Neuronal stem cell (in vitro differentiated cells): ENCODE measurements around the gene KRT78.

Source experiments
- DNase-seq: peaks from one replicate; pipeline ENCODE4 v3.0.0-alpha.2; 2013; ENCODE audit warnings: low spot score
- H2AFZ ChIP-seq: one replicate; pipeline ENCODE4 v1.6.1; 2013; ENCODE audit warnings: mild to moderate bottlenecking, low read length, inconsistent platforms
- H2AK5ac ChIP-seq: 2 replicates; pipeline ENCODE4 v1.6.1; 2013; ENCODE audit warnings: low read depth, mild to moderate bottlenecking, inconsistent platforms, low read length, moderate library complexity, mixed read lengths
- H2BK120ac ChIP-seq: 2 replicates; pipeline ENCODE4 v1.6.1; 2013; ENCODE audit warnings: low read depth, mild to moderate bottlenecking, inconsistent platforms, low read length, moderate library complexity, mixed read lengths
- H2BK12ac ChIP-seq: one replicate; pipeline ENCODE4 v1.6.1; 2013; ENCODE audit warnings: low read length, inconsistent platforms
- H2BK15ac ChIP-seq: 2 replicates; pipeline ENCODE4 v1.6.1; 2013; ENCODE audit warnings: mild to moderate bottlenecking, low read length, inconsistent platforms, mixed read lengths
- H2BK5ac ChIP-seq: one replicate; pipeline ENCODE4 v1.6.1; 2013; ENCODE audit warnings: inconsistent platforms, mild to moderate bottlenecking, low read length, moderate library complexity
- H3K14ac ChIP-seq: one replicate; pipeline ENCODE4 v1.6.1; 2013; ENCODE audit warnings: low read length, inconsistent platforms
- H3K18ac ChIP-seq: 2 replicates; pipeline ENCODE4 v1.6.1; 2013; ENCODE audit warnings: low read length, inconsistent platforms
- H3K23ac ChIP-seq: 2 replicates; pipeline ENCODE4 v1.6.1; 2013; ENCODE audit warnings: low read depth, mild to moderate bottlenecking, mixed read lengths, low read length, inconsistent platforms; ENCODE audit not compliant: poor library complexity
- H3K27ac ChIP-seq: replicated peaks from 3 replicates; pipeline ENCODE4 v1.5.1; 2013; ENCODE audit warnings: low read length, inconsistent platforms
- H3K27me3 ChIP-seq, 3 experiments: 2 replicates each; pipeline ENCODE4 v1.6.1; 2013; ENCODE audit warnings: low read length in 3 of 3, mild to moderate bottlenecking in 2 of 3, inconsistent platforms in 1 of 3, low read depth in 1 of 3, mixed read lengths in 1 of 3, moderate library complexity in 1 of 3; ENCODE audit not compliant: control insufficient read depth in 3 of 3, insufficient read depth in 3 of 3
- H3K36me3 ChIP-seq, 2 donors: replicated peaks in 1 of 2; 2 replicates each; pipeline ENCODE4 v1.6.1; 2013; ENCODE audit warnings: low read length in 2 of 2; ENCODE audit not compliant: control insufficient read depth in 2 of 2, insufficient read depth in 2 of 2
- H3K4ac ChIP-seq: 2 replicates; pipeline ENCODE4 v1.6.1; 2013; ENCODE audit warnings: inconsistent platforms, mild to moderate bottlenecking, low read length, moderate library complexity
- H3K4me1 ChIP-seq, 2 donors: 1 replicate in 1 of 2; 2 replicates in 1 of 2; pipeline ENCODE4 v1.6.1; 2013; ENCODE audit warnings: low read length in 2 of 2, low read depth in 1 of 2; ENCODE audit not compliant: control insufficient read depth in 2 of 2, insufficient read depth in 1 of 2
- H3K4me2 ChIP-seq: one replicate; pipeline ENCODE4 v1.6.1; 2013; ENCODE audit warnings: mild to moderate bottlenecking, low read length, inconsistent platforms; ENCODE audit not compliant: insufficient read depth, poor library complexity, severe bottlenecking
- H3K4me3 ChIP-seq, 2 donors: 2 replicates each; pipeline ENCODE4 v1.5.1; 2013; ENCODE audit warnings: low read length in 2 of 2, mild to moderate bottlenecking in 2 of 2, inconsistent platforms in 1 of 2, moderate library complexity in 1 of 2
- H3K79me1 ChIP-seq: one replicate; pipeline ENCODE4 v1.6.1; 2013; ENCODE audit warnings: low read depth, mild to moderate bottlenecking, inconsistent platforms, low read length, moderate library complexity
- H3K9ac ChIP-seq: one replicate; pipeline ENCODE4 v1.6.1; 2013; ENCODE audit warnings: mild to moderate bottlenecking, low read depth, low read length, inconsistent platforms; ENCODE audit not compliant: poor library complexity
- H3K9me3 ChIP-seq, 2 donors: replicated peaks in 1 of 2; 2 replicates each; pipeline versions ENCODE3 to v1.6.1; 2013; ENCODE audit warnings: low read length in 2 of 2, mild to moderate bottlenecking in 2 of 2, inconsistent platforms in 1 of 2, low read depth in 1 of 2, mixed read lengths in 1 of 2, moderate library complexity in 1 of 2; ENCODE audit not compliant: control insufficient read depth in 2 of 2, insufficient read depth in 1 of 2
- H4K8ac ChIP-seq: one replicate; pipeline ENCODE4 v1.6.1; 2013; ENCODE audit warnings: low read depth, mild to moderate bottlenecking, inconsistent platforms, low read length, moderate library complexity
- H4K91ac ChIP-seq: one replicate; pipeline ENCODE4 v1.6.1; 2013; ENCODE audit warnings: low read length, low read depth, mild to moderate bottlenecking, inconsistent platforms; ENCODE audit not compliant: poor library complexity
- WGBS, 2 donors: extraction: QIAGEN DNeasy Blood & Tissue Kit; methylation state at CpG; one replicate each; pipeline ENCODE4 v1.1.7; 2013; ENCODE audit warnings: missing lambda C conversion rate in 2 of 2, mixed read lengths in 1 of 2; ENCODE audit not compliant: insufficient read length in 2 of 2, insufficient replicate concordance in 1 of 2; ENCODE audit errors: extremely low coverage in 2 of 2; 5-methylcytosine and 5-hydroxymethylcytosine counted together

Gene KRT78

DNA sequence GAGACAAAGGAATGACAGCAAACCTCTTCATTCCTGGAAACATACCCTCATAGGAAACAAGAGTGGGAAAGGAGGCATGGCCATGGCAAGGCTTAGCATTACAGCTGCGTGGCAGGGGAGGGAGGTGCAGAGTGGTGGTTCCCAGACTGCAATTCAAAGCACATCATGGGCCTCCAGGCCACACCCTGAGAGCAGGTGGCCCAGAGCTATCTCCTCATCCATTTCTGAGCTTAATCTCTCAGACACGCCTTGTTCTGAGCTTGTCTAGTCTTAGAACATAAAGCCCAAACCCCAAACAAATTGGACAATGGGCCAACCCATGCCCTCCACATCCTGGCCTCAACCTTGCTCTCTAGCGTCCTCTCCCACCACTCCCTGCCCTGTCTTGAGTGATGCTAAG lies 47.0 kb downstream of the KRT78 start:
- no peak overlapping the region for H3K23ac ChIP-seq
- whole genome bisulfite sequencing, 2 donors: no CpG with 5 or more reads among the region's 3 CpGs

DNA sequence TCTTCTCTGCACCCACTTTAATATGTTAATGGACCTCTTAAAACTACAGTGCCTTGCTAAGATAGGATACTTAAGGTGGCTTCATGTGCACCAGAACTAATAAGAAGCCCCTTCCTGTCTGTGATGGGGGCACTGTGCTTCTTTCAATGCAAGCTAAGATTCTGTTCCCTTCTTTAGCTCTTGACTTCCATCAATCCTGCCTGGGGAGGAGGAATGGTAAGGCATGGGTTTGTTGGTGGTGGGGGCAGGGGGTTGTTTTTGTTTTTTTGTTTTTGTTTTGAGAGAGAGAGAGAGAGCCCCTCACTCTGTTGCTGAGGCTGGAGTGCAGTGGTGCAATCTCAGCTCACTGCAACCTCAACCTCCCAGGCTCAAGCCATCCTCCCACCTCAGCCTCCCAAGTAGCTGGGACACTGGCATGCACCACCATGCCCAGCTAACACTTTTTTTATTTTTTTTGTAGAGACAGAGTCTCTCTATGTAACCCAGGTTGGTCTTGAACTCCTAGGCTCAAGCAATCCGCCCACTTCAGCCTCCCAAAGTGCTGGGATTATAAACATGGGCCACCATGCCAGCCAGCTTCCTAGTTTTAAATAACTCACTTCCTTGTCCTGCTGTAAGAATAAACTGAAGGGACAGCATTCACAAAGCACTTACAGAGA lies 48.4 kb downstream of the KRT78 start:
- Histone ChIP-seq H3K14ac (no peak overlapping the region), H2BK12ac (no peak overlapping the region), H2AFZ (no peak overlapping the region), H3K4ac (no peak overlapping the region), H3K9ac (no peak overlapping the region), H3K18ac (no peak overlapping the region), H2BK5ac (no peak overlapping the region), H2AK5ac (no peak overlapping the region), H3K4me1 (peaks cover 0 to 5% of the 10 kb centered on the region in 2 donors), H3K4me3 (no peak overlapping the region), H3K9me3 (no peaks in the 10 kb centered on the region), H3K4me2 (no peak overlapping the region), H4K91ac (no peak overlapping the region), H3K36me3 (no peaks in the 10 kb centered on the region), H3K27ac (no peak overlapping the region), H4K8ac (no peak overlapping the region), H3K27me3 (no peaks in the 10 kb centered on the region), H3K23ac (no peak overlapping the region), H3K79me1 (no peaks in the 10 kb centered on the region), H2BK15ac (no peak overlapping the region), H2BK120ac (no peak overlapping the region)
- no peak for DNase-seq
- no CpG with 5 or more reads among the region's 1 CpG for WGBS, 2 donors

More for the DNA sequence above, 47.0 kb downstream of the KRT78 start:
- Histone ChIP-seq H2AK5ac (no peak overlapping the region), H3K18ac (no peak overlapping the region), H3K9me3 (no peaks in the 10 kb centered on the region), H3K4me2 (no peak overlapping the region), H3K14ac (no peak overlapping the region), H3K79me1 (no peaks in the 10 kb centered on the region), H2BK15ac (no peak overlapping the region), H2BK120ac (no peak overlapping the region), H3K36me3 (no peaks in the 10 kb centered on the region), H3K27ac (no peak overlapping the region), H2BK5ac (no peak overlapping the region), H3K4me3 (no peak overlapping the region), H4K91ac (no peak overlapping the region), H4K8ac (no peak overlapping the region), H2AFZ (no peak overlapping the region), H3K4me1 (peaks cover 0 to 8% of the 10 kb centered on the region in 2 donors), H2BK12ac (no peak overlapping the region), H3K9ac (no peak overlapping the region), H3K4ac (no peak overlapping the region), H3K27me3 (no peaks in the 10 kb centered on the region)
- DNase-seq: no peak

DNA sequence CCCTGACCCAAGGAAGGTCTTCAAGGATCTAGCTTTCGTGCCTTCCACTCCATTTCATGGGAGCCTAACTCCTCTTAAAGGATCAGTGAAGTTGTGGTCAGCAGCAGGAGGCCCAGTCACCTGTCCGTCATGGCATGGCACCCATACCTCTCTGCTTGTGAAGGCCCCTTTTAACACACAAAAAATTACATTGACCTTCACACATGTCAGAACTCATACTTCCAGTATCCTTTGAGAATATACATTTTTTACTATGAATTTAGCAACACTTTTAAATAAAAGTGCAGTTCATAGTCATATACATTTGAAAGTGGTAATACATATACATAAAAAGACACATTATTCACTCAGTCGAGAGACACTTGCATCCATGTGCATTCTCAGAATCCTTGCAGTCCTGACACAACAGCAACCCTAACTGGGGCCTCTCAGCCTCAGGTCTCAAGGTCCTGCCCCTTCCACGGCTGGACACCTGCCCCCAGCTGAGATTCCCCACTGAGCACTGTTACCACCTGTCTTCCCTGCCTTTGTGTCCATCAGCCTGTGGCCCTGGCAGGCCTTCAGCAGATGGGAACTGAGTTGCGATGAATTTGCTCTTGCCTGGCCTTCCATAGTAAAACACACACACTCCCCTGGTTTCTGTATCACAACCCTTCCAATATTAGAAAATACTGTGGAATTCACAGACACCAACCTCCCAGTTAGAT lies 49.1 kb downstream of the KRT78 start:
- H2BK120ac ChIP-seq: no peak overlapping the region
- no peaks in the 10 kb centered on the region for H3K27me3 ChIP-seq
- no peak overlapping the region for H2BK5ac ChIP-seq
- H3K36me3 ChIP-seq: no peaks in the 10 kb centered on the region
- H2BK12ac ChIP-seq: no peak overlapping the region
- H2AFZ ChIP-seq: no peak overlapping the region
- no peak overlapping the region for H3K18ac ChIP-seq
- no peak overlapping the region for H3K14ac ChIP-seq
- no peak overlapping the region for H4K8ac ChIP-seq
- H2BK15ac ChIP-seq: no peak overlapping the region
- H2AK5ac ChIP-seq: no peak overlapping the region
- H3K79me1 ChIP-seq: no peaks in the 10 kb centered on the region
- H3K4me1 ChIP-seq: peaks cover 0 to 2% of the 10 kb centered on the region in 2 donors
- WGBS, 2 donors: no CpG with 5 or more reads among the region's 5 CpGs
- no peak overlapping the region for H3K9ac ChIP-seq
- no peaks in the 10 kb centered on the region for H3K9me3 ChIP-seq
- no peak for DNase-seq
- no peak overlapping the region for H3K27ac ChIP-seq
- H3K4ac ChIP-seq: no peak overlapping the region
- H4K91ac ChIP-seq: no peak overlapping the region
- no peak overlapping the region for H3K4me3 ChIP-seq
- no peak overlapping the region for H3K23ac ChIP-seq
- H3K4me2 ChIP-seq: no peak overlapping the region

DNA sequence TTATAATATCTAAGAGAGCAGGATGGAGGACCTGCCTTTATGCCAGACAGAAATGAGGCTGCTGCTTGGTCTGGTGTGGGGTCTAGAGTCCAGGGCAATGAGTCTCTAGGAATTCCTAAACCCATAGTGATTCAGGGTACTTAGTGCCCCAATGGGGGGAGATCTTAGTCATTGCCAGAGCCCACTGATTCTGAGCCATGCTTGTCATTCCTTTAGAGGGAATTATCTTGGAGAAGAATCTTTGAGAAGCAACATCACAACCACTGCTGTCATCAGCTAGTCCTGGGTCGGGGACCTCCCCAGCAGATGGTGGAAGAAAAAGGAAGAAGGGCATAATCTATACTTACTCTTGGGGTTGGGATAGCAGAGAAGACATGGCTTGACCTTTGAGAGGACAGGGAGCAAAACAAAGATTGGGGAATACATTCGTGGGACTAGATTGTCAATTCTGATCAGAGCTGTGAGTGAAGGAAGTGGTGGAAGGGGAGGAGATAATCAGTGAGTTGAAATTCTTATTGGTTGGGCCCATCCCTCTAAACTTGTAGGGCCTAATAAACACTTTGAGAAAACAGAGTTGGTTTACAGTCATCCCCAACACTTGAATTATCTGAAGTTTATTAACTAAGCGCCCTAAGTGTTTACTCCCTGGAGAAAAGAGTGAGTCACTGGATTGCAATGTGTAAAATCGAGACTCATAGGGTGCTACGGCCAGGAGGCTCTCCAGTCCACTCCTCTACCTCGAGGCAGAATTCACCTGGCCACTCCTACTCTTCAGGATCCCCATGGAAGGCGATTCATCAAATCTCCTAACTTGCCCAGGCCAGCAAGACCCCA lies 49.9 kb downstream of the KRT78 start:
- Histone ChIP-seq H3K4me1 (peaks cover 0 to 2% of the 10 kb centered on the region in 2 donors), H3K9ac (no peak overlapping the region), H3K4me2 (no peak overlapping the region), H3K9me3 (no peaks in the 10 kb centered on the region), H3K79me1 (no peaks in the 10 kb centered on the region), H3K27ac (no peak overlapping the region), H3K18ac (no peak overlapping the region), H3K4me3 (no peak overlapping the region), H3K27me3 (no peaks in the 10 kb centered on the region), H3K36me3 (no peaks in the 10 kb centered on the region), H3K14ac (no peak overlapping the region), H2BK12ac (no peak overlapping the region), H2AK5ac (no peak overlapping the region), H3K4ac (no peak overlapping the region), H2BK120ac (no peak overlapping the region), H2BK15ac (no peak overlapping the region), H4K8ac (no peak overlapping the region), H2AFZ (no peak overlapping the region), H4K91ac (no peak overlapping the region), H2BK5ac (no peak overlapping the region), H3K23ac (no peak overlapping the region)
- DNase-seq: no peak
- WGBS, 2 donors: no CpG with 5 or more reads among the region's 7 CpGs
